GM18873 (cell line): ENCODE data around the gene BLOC1S6.

Experiments used
- ATAC-seq: cut with Tn5 transposase; IDR thresholded peaks from one replicate; pipeline ENCODE4 v1.9.1; 2021; ENCODE audit warnings: mild to moderate bottlenecking, moderate library complexity, moderate number of reproducible peaks; ENCODE audit not compliant: unreplicated experiment, low FRiP score

The BLOC1S6 gene

GRCh38 chr15:45587863-45588170 is 638 bp downstream of the BLOC1S6 start:
- ATAC-seq, result no peak

GRCh38 chr15:45588219-45588875 is 1.2 kb downstream of the BLOC1S6 start:
- no peak for ATAC-seq

GRCh38 chr15:45589256-45589655 is 2.1 kb downstream of the BLOC1S6 start:
- ATAC-seq, result no peak

GRCh38 chr15:45594319-45594718 is 7.1 kb downstream of the BLOC1S6 start:
- no peak for ATAC-seq

GRCh38 chr15:45594835-45595530 is 7.8 kb downstream of the BLOC1S6 start:
- ATAC-seq, result no peak

- no peak for ATAC-seq
Measured at GRCh38 chr15:45603881-45604280, 16.7 kb downstream of the BLOC1S6 start.

GRCh38 chr15:45604326-45604725 is 17.1 kb downstream of the BLOC1S6 start:
- ATAC-seq, result no peak

- no peak for ATAC-seq
Measured at GRCh38 chr15:45606413-45606812, 19.2 kb downstream of the BLOC1S6 start.

- ATAC-seq, result no peak
Measured at GRCh38 chr15:45606841-45607240, 19.7 kb downstream of the BLOC1S6 start.

GRCh38 chr15:45611305-45611704 is 24.1 kb downstream of the BLOC1S6 start:
- no peak for ATAC-seq

GRCh38 chr15:45612790-45613415 is 25.7 kb downstream of the BLOC1S6 start:
- no peak for ATAC-seq

- ATAC-seq, result no peak
Measured at GRCh38 chr15:45616901-45617323, 29.7 kb downstream of the BLOC1S6 start.

- no peak for ATAC-seq
Measured at GRCh38 chr15:45618813-45619212, 31.6 kb downstream of the BLOC1S6 start.

GRCh38 chr15:45628136-45628535 is 41.0 kb downstream of the BLOC1S6 start:
- ATAC-seq, result no peak

GRCh38 chr15:45630917-45631691 is 43.9 kb downstream of the BLOC1S6 start:
- no peak for ATAC-seq

GRCh38 chr15:45631776-45632175 is 44.6 kb downstream of the BLOC1S6 start:
- no peak for ATAC-seq

GRCh38 chr15:45634432-45635190 is 47.4 kb downstream of the BLOC1S6 start, which contains the start of gene SQOR:
SQOR (plus strand) TSS chr15:45635029; CDS start chr15:45658924, 23,895 bp downstream.
- peak; percentile 75 for ATAC-seq

- peak; percentile 47 for ATAC-seq
Measured at GRCh38 chr15:45635191-45635638, 48.0 kb downstream of the BLOC1S6 start.

GRCh38 chr15:45635763-45636292 is 48.6 kb downstream of the BLOC1S6 start:
- no peak for ATAC-seq

GRCh38 chr15:45637141-45637540 is 50.0 kb downstream of the BLOC1S6 start:
- no peak for ATAC-seq
